Caco-2 (cell line): ENCODE results near the gene MAP3K6. TPM values are rescaled to one million over a fixed set of nuclear protein-coding genes. Genes with fewer than 3 reads are reported as not detected.

ENCODE experiments used
- BruUV-seq: library from RNA; stranded (reverse); fragments of 400-500 nt; replicated peaks from 2 replicates; lab custom pipeline; 2021; lab: Mats Ljungman, UMichigan
- CTCF ChIA-PET: fragments of 300-600 bp; sonication (Branson Sonifier 250); formaldehyde crosslinking; loops from one replicate; lab custom pipeline; 2022; ENCODE audit warnings: antibody characterized with exemption; lab: Charles Lee
- POLR2A ChIA-PET: fragments of 300-600 bp; sonication (Branson Sonifier 250); formaldehyde crosslinking; loops from one replicate; lab custom pipeline; 2022; ENCODE audit warnings: antibody characterized with exemption; lab: Charles Lee
- DNase-seq, 2 experiments: peaks; one replicate each; pipeline versions ENCODE4 v3.0.0 to v3.0.0-alpha.2; 2020 to 2022
- H3K27me3 ChIP-seq: replicated peaks from 2 replicates; pipeline ENCODE4 v1.6.0; 2011; ENCODE audit warnings: low read length; ENCODE audit not compliant: control insufficient read depth, insufficient read depth
- H3K36me3 ChIP-seq: 2 replicates; pipeline ENCODE4 v1.5.1; 2011; ENCODE audit warnings: low read length; ENCODE audit not compliant: control insufficient read depth, insufficient read depth
- H3K4me1 ChIP-seq: fragments of 250-450 bp; sonication (Bioruptor Pico); 2 replicates; pipeline ENCODE4 v1.5.1; 2020; ENCODE audit warnings: mild to moderate bottlenecking
- H3K4me3 ChIP-seq: 2 replicates; pipeline ENCODE4 v1.5.1; 2011; ENCODE audit warnings: low read depth, mild to moderate bottlenecking, control low read depth, low read length
- H3K9me3 ChIP-seq: fragments of 250-450 bp; sonication (Bioruptor Pico); 2 replicates; pipeline ENCODE4 v1.5.1; 2020; ENCODE audit warnings: mild to moderate bottlenecking, moderate library complexity
- H3K27ac Mint-ChIP-seq: one replicate; pipeline ENCODE4 v1.8.0; 2022; ENCODE audit warnings: mixed read lengths; ENCODE audit not compliant: unreplicated experiment
- H3K27me3 Mint-ChIP-seq: one replicate; pipeline ENCODE4 v1.8.0; 2022; ENCODE audit warnings: mixed read lengths; ENCODE audit not compliant: insufficient read depth, unreplicated experiment
- H3K36me3 Mint-ChIP-seq: one replicate; pipeline ENCODE4 v1.8.0; 2022; ENCODE audit warnings: mild to moderate bottlenecking, mixed read lengths; ENCODE audit not compliant: insufficient read depth, unreplicated experiment
- H3K4me1 Mint-ChIP-seq: one replicate; pipeline ENCODE4 v1.8.0; 2022; ENCODE audit warnings: low read depth, mixed read lengths; ENCODE audit not compliant: unreplicated experiment
- H3K4me3 Mint-ChIP-seq: one replicate; pipeline ENCODE4 v1.8.0; 2022; ENCODE audit warnings: mild to moderate bottlenecking, moderate library complexity, mixed read lengths; ENCODE audit not compliant: unreplicated experiment
- H3K9me3 Mint-ChIP-seq: one replicate; pipeline ENCODE4 v1.8.0; 2022; ENCODE audit warnings: mixed read lengths; ENCODE audit not compliant: unreplicated experiment
- CTCF ChIP-seq, 2 experiments: fragments of 200-600 bp in 1 of 2; IDR thresholded peaks; 1 replicate in 1 of 2; 2 replicates in 1 of 2; pipeline versions ENCODE4 v1.5.1 to v1.8.0; 2011 to 2022; ENCODE audit warnings: antibody characterized with exemption in 1 of 2, control low read depth in 1 of 2, inconsistent platforms in 1 of 2, low read depth in 1 of 2, low read length in 1 of 2, mild to moderate bottlenecking in 1 of 2, moderate library complexity in 1 of 2; ENCODE audit not compliant: insufficient read depth in 1 of 2, severe bottlenecking in 1 of 2, unreplicated experiment in 1 of 2
- intact Hi-C: fragments of 100-400 bp; cut with micrococcal nuclease; formaldehyde crosslinking; loops from one replicate; pipeline ENCODE4 v1.10.0; 2022; ENCODE audit not compliant: unreplicated experiment
- total RNA-seq: library from RNA; stranded (reverse); gene quantifications from 2 replicates; pipeline ENCODE4 v1.2.3, GENCODE V29; 2022

Gene MAP3K6
- total RNA-seq, 1 experiment from 2014 or later: 11.7 TPM

GRCh38 chr1:27356619-27357280, 10.0 kb downstream of the MAP3K6 start:
- intact Hi-C loops: loop anchor here (1.0 to 10.0 kb wide), 2 partner anchors 32 to 52 kb away; no protein-coding TSS in a partner anchor
- no peaks in the 10 kb centered on the region for H3K9me3 ChIP-seq
- H3K36me3 ChIP-seq: no peaks in the 10 kb centered on the region
- Mint-ChIP-seq H3K27ac (no peak overlapping the region), H3K36me3 (peaks cover 12% of the 10 kb centered on the region), H3K4me3 (no peak overlapping the region), H3K9me3 (no peaks in the 10 kb centered on the region), H3K27me3 (no peaks in the 10 kb centered on the region), H3K4me1 (no peaks in the 10 kb centered on the region)
- CTCF ChIA-PET: interaction anchor here (0.6 to 1.5 kb wide), 5 partner anchors 9 to 987 kb away, joined by 3 to 6 read pairs (median 5); no protein-coding TSS in a partner anchor
- no peak for DNase-seq
- no peak overlapping the region for H3K4me3 ChIP-seq
- H3K4me1 ChIP-seq: 0 out of 2 replicates have a peak, but pooled peaks cover 2% of the 10 kb centered on the region
- no TSS peak for BruUV-seq
- TF ChIP-seq CTCF (IDR thresholded peaks at IDR 0.05; ENCODE audit: insufficient read depth in 1 of 2, low read depth in 1 of 2, low read length in 1 of 2, severe bottlenecking in 1 of 2, unreplicated experiment in 1 of 2): no peak
- POLR2A ChIA-PET: no interaction called here
- H3K27me3 ChIP-seq: no peaks in the 10 kb centered on the region

DNA sequence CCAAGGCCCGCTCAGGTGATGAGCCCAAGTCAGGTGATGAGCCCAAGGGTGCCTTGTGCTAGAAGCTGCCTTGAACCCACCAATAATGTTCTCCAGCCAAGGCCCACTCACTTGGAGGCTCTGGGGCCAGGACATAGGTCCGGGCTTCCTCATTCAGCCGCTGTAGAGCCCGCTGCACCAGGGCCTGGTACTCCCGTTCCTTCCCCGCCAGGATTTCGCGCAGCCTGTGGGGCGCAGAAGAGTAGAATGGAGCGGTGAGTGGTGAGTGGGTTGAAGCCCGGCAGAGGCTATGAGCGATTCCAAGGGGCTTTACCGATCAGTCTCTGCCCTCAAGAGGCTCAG, 10.5 kb downstream of the MAP3K6 start:
- BruUV-seq: no TSS peak
- Mint-ChIP-seq H3K27me3 (no peaks in the 10 kb centered on the region), H3K27ac (no peak overlapping the region), H3K4me3 (no peak overlapping the region), H3K9me3 (no peaks in the 10 kb centered on the region), H3K36me3 (peaks cover 17% of the 10 kb centered on the region), H3K4me1 (no peaks in the 10 kb centered on the region)
- Histone ChIP-seq H3K27me3 (no peaks in the 10 kb centered on the region), H3K4me1 (0 out of 2 replicates have a peak, but pooled peaks cover 6% of the 10 kb centered on the region), H3K4me3 (no peak overlapping the region), H3K36me3 (no peaks in the 10 kb centered on the region), H3K9me3 (no peaks in the 10 kb centered on the region)
- POLR2A ChIA-PET: no interaction called here
- CTCF ChIA-PET: no interaction called here
- intact Hi-C loops: loop anchor here (10.0 kb wide), 1 partner anchor 51 kb away; no protein-coding TSS in a partner anchor
- TF ChIP-seq CTCF (IDR thresholded peaks at IDR 0.05; ENCODE audit: insufficient read depth in 1 of 2, low read depth in 1 of 2, low read length in 1 of 2, severe bottlenecking in 1 of 2, unreplicated experiment in 1 of 2): no peak
- DNase-seq: no peak

DNA sequence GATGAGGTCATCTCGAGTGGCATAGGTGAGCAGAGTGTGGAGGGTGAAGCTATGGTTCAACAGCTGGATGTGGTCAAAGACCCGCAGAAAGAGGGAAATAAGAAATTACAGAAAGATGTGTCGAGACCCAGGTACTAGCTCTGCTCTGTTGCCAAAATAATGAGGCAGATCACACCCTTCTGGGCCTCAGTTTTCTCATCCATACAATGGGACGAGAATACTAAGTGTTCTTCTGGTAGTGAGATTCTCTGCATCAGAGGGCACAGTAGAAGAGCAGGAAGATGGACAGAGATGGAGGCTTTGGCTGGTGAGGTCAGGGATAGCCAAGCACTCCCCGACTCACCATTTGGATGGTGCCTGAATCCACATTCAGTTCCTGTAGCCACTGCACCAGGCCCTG, 11.1 kb downstream of the MAP3K6 start:
- no peak overlapping the region for H3K4me3 ChIP-seq
- no peaks in the 10 kb centered on the region for H3K9me3 Mint-ChIP-seq
- H3K27me3 Mint-ChIP-seq: no peaks in the 10 kb centered on the region
- no peak for TF ChIP-seq CTCF (IDR thresholded peaks at IDR 0.05; ENCODE audit: insufficient read depth in 1 of 2, low read depth in 1 of 2, low read length in 1 of 2, severe bottlenecking in 1 of 2, unreplicated experiment in 1 of 2)
- no peak overlapping the region for H3K4me3 Mint-ChIP-seq
- no peaks in the 10 kb centered on the region for H3K36me3 ChIP-seq
- peaks cover 23% of the 10 kb centered on the region for H3K36me3 Mint-ChIP-seq
- DNase-seq: no peak
- ChIA-PET CTCF (interaction anchor here (1.0 kb wide), 1 partner anchor 10 kb away, joined by 6 read pairs; no protein-coding TSS in a partner anchor), POLR2A (no interaction called here)
- BruUV-seq: no TSS peak
- no peaks in the 10 kb centered on the region for H3K27me3 ChIP-seq
- no peak overlapping the region for H3K27ac Mint-ChIP-seq
- H3K9me3 ChIP-seq: no peaks in the 10 kb centered on the region
- no peaks in the 10 kb centered on the region for H3K4me1 Mint-ChIP-seq
- H3K4me1 ChIP-seq: 0 out of 2 replicates have a peak, but pooled peaks cover 6% of the 10 kb centered on the region
- intact Hi-C loops: loop anchor here (10.0 kb wide), 1 partner anchor 51 kb away; no protein-coding TSS in a partner anchor
